ENCODE data around the gene PRKCA. TPM values are rescaled to one million over a fixed set of nuclear protein-coding genes. Genes with fewer than 3 reads are reported as not detected.

The PRKCA gene
- polyA plus RNA-seq, 2 of the 4 experiments (the other 2 are of a cell fraction) = 28.8 to 65.0 TPM

- TF ChIP-seq HDAC2 (IDR thresholded peaks at IDR 0.05) (no peak), BHLHE40 (IDR thresholded peaks at IDR 0.05; ENCODE audit: low read depth, low read length) (no peak), JUN (IDR thresholded peaks at IDR 0.05) (no peak), USF2 (IDR thresholded peaks at IDR 0.05) (no peak), CTCF (IDR thresholded peaks at IDR 0.05) (no peak), KDM5A (IDR thresholded peaks at IDR 0.05) (no peak), HES2 (IDR thresholded peaks at IDR 0.05) (no peak), TP53 (CRISPR knock-in tag; IDR thresholded peaks at IDR 0.05) (no peak), ZNF302 (CRISPR knock-in tag; IDR thresholded peaks at IDR 0.05) (no peak), KDM1A (IDR thresholded peaks at IDR 0.05; ENCODE audit: low read depth) (no peak), RCOR1 (IDR thresholded peaks at IDR 0.05; ENCODE audit: low read depth, low read length) (no peak), EHF (CRISPR knock-in tag; IDR thresholded peaks at IDR 0.05) (no peak), FOSB (CRISPR knock-in tag; IDR thresholded peaks at IDR 0.05) (no peak), FOXS1 (CRISPR knock-in tag; IDR thresholded peaks at IDR 0.05) (no peak), EHMT2 (IDR thresholded peaks at IDR 0.05; ENCODE audit: low read depth) (no peak), HOXB5 (CRISPR knock-in tag; IDR thresholded peaks at IDR 0.05) (no peak)
- ChIA-PET POLR2A (no interaction called here), CTCF (interaction anchor here (0.6 to 1.1 kb wide), 5 partner anchors 11 to 264 kb away, joined by 3 to 4 read pairs (median 4); no protein-coding TSS in a partner anchor)
- DNase-seq (ENCODE audit: low read depth in 1 of 2, low spot score in 1 of 2) = no peak
- Histone ChIP-seq H3K4me2 (peak overlapping the region; percentile 56; the same call in 2 of the 3 replicates), H3K4me1 (peaks cover 46% of the 10 kb centered on the region), H3K27ac (peak overlapping the region in 1 of 2 experiments; percentile 33; a peak in 3 of 6 replicates), H3K4me3 (no peak overlapping the region), H3K9me3 (no peaks in the 10 kb centered on the region)
- ATAC-seq = 0 out of 6 replicates have a peak, but pooled peaks of 1 of the 2 experiments have one; percentile 13
- 78% methylated on average over 13 of the region's 13 CpGs for WGBS (ENCODE audit: missing lambda C conversion rate)
- no peak for FAIRE-seq
These were observed 111.4 kb downstream of the PRKCA start for GRCh38 chr17:66413559-66414520.

GRCh38 chr17:66414561-66415175 is 112.3 kb downstream of the PRKCA start:
- peaks cover 50% of the 10 kb centered on the region for H3K4me1 ChIP-seq
- ChIA-PET CTCF (interaction anchor here (0.6 to 1.1 kb wide), 8 partner anchors 12 to 1275 kb away, joined by 3 to 4 read pairs (median 3); no protein-coding TSS in a partner anchor), POLR2A (interaction anchor here (1.0 kb wide), 1 partner anchor 9 kb away, joined by 3 read pairs; no protein-coding TSS in a partner anchor)
- H3K4me2 ChIP-seq = peak overlapping the region; percentile 56
- ATAC-seq = no peak
- WGBS (ENCODE audit: missing lambda C conversion rate) = 71% methylated on average over 4 of the region's 4 CpGs
- H3K9me3 ChIP-seq = no peaks in the 10 kb centered on the region
- peak; percentile 49 for FAIRE-seq
- no peak overlapping the region for H3K4me3 ChIP-seq
- peak overlapping the region in 1 of 2 experiments; percentile 33; a peak in 3 of 6 replicates for H3K27ac ChIP-seq
- no peak for DNase-seq (ENCODE audit: low read depth in 1 of 2, low spot score in 1 of 2)
- TF ChIP-seq EHF (CRISPR knock-in tag; IDR thresholded peaks at IDR 0.05) = no peak
- TF ChIP-seq RCOR1 (IDR thresholded peaks at IDR 0.05; ENCODE audit: low read depth, low read length) = no peak
- no peak for TF ChIP-seq HOXB5 (CRISPR knock-in tag; IDR thresholded peaks at IDR 0.05)
- TF ChIP-seq TFCP2L1 (CRISPR knock-in tag; IDR thresholded peaks at IDR 0.05) = no peak
- no peak for TF ChIP-seq ATOH8 (CRISPR knock-in tag; IDR thresholded peaks at IDR 0.05; ENCODE audit: low read depth)
- TF ChIP-seq PBX3 (IDR thresholded peaks at IDR 0.05) = no peak
- no peak for TF ChIP-seq EP300 (IDR thresholded peaks at IDR 0.05)
- TF ChIP-seq CHD4 (IDR thresholded peaks at IDR 0.05; ENCODE audit: borderline replicate concordance) = no peak
- no peak for TF ChIP-seq USF2 (IDR thresholded peaks at IDR 0.05)
- no peak for TF ChIP-seq CHD2 (IDR thresholded peaks at IDR 0.05; ENCODE audit: low read length, partially characterized antibody)
- no peak for TF ChIP-seq HOXB13 (CRISPR knock-in tag; IDR thresholded peaks at IDR 0.05; ENCODE audit: low read depth)
- no peak for TF ChIP-seq ESRRA (IDR thresholded peaks at IDR 0.05; ENCODE audit: borderline replicate concordance, low read length)
- no peak for TF ChIP-seq RFX5 (IDR thresholded peaks at IDR 0.05)
